ENCODE results near the gene AFP.

DNA sequence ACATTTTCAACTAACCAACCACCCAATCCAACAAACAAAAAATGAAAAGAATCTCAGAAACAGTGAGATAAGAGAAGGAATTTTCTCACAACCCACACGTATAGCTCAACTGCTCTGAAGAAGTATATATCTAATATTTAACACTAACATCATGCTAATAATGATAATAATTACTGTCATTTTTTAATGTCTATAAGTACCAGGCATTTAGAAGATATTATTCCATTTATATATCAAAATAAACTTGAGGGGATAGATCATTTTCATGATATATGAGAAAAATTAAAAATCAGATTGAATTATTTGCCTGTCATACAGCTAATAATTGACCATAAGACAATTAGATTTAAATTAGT is 4.2 kb upstream of the AFP start:
- TF ChIP-seq POLR2AphosphoS5 (IDR thresholded peaks at IDR 0.05; ENCODE audit: low read depth, low read length) = no peak
- TF ChIP-seq, protein P1, sequence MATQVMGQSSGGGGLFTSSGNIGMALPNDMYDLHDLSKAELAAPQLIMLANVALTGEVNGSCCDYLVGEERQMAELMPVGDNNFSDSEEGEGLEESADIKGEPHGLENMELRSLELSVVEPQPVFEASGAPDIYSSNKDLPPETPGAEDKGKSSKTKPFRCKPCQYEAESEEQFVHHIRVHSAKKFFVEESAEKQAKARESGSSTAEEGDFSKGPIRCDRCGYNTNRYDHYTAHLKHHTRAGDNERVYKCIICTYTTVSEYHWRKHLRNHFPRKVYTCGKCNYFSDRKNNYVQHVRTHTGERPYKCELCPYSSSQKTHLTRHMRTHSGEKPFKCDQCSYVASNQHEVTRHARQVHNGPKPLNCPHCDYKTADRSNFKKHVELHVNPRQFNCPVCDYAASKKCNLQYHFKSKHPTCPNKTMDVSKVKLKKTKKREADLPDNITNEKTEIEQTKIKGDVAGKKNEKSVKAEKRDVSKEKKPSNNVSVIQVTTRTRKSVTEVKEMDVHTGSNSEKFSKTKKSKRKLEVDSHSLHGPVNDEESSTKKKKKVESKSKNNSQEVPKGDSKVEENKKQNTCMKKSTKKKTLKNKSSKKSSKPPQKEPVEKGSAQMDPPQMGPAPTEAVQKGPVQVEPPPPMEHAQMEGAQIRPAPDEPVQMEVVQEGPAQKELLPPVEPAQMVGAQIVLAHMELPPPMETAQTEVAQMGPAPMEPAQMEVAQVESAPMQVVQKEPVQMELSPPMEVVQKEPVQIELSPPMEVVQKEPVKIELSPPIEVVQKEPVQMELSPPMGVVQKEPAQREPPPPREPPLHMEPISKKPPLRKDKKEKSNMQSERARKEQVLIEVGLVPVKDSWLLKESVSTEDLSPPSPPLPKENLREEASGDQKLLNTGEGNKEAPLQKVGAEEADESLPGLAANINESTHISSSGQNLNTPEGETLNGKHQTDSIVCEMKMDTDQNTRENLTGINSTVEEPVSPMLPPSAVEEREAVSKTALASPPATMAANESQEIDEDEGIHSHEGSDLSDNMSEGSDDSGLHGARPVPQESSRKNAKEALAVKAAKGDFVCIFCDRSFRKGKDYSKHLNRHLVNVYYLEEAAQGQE (IDR thresholded peaks at IDR 0.05; ENCODE audit: insufficient read depth in 1 of 2, low read depth in 2 of 2, low read length in 2 of 2) = no peak
- no peak for TF ChIP-seq TAF1 (IDR thresholded peaks at IDR 0.05; ENCODE audit: borderline replicate concordance, insufficient read depth, low read length)
- TF ChIP-seq SIN3A (IDR thresholded peaks at IDR 0.05; ENCODE audit: borderline replicate concordance, insufficient read depth, low read length) = no peak
- no peak for TF ChIP-seq FOXP2 (optimal IDR thresholded peaks at IDR 0.05; ENCODE audit: borderline replicate concordance, extremely low read depth, extremely low read length, insufficient read depth)
